AG20443 (cell line): ENCODE results near the gene HMX1.

Experiments
- DNase-seq: peaks from one replicate; pipeline ENCODE4 v3.0.0; 2012; ENCODE audit warnings: low spot score, mixed read lengths

HMX1 gene

GRCh38 chr4:8892556-8893226, 21.1 kb upstream of the HMX1 start:
- DNase-seq = no peak

DNA sequence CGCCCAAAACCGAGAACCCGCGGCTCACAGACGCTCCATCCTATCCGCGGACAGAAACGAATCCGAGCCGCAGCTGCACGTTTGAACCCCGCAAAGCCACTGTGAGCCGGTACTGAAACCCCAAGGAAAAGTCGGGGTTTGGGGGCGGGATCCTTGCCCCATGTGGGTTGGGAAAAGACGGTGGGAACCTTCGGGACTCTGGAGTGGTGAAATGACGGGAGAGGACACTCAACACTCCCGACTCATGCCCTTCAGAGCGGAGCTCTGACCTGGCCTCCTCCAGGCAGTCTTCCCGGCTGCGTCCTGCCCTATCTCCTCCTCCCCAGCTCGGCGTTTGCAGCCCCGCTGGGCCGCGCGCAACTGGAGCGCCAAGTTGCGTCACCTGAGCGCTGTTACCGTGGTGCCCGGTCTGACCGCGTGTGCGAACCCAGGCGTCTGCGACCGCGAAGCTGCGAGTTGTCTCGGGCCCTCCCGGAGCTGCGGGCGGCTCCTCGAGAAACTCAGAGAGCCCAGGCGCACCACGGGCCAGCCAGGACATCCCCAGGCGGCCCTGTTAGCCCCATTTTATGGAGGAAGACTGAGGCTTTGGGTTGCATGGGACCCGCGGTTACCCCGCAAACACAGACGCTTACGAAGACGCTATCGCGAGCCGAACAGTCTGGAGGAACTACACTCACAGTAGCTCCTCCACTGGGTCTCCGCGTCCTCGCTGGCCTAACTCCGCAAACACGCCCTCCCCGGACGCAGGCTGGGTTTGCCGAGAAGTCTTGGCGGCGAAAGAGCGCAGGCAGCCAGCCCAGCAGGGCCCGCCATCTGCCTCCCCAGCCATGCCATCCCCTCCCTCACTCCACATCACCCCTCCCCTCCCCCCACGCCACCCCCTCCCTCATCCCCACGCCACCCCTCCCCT, 20.3 kb upstream of the HMX1 start:
- DNase-seq = no peak

GRCh38 chr4:8891255-8891645, 19.6 kb upstream of the HMX1 start:
- no peak for DNase-seq

- no peak for DNase-seq
Measured at GRCh38 chr4:8888856-8889255, 17.2 kb upstream of the HMX1 start.

GRCh38 chr4:8886612-8887406, 15.2 kb upstream of the HMX1 start:
- DNase-seq = no peak

- no peak for DNase-seq
Measured at GRCh38 chr4:8882239-8882638, 10.6 kb upstream of the HMX1 start.

GRCh38 chr4:8880851-8881250, 9.2 kb upstream of the HMX1 start:
- no peak for DNase-seq

- DNase-seq = no peak
Measured at GRCh38 chr4:8879574-8879973, 7.9 kb upstream of the HMX1 start.

DNA sequence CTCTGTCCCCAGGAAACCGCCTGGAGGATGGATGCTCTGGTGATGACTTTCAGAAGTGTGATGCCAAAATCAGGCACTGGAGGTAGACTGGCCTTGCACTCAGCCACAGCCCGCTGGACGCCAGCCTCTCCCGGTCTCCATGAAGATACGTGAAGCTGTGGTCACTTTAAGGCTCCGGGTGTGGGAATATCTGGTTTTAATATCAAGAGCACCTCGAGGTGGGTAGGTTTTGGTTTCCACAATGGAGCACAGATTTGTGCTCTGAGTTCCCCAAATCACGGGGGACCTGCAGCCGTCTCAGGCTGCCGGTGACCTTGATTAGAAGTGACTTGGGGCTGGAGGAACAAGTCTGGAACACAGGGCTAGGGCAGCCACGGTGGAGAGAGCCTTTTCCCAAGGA, 6.8 kb upstream of the HMX1 start:
- no peak for DNase-seq

GRCh38 chr4:8877780-8878040, 6.1 kb upstream of the HMX1 start:
- DNase-seq = no peak

DNA sequence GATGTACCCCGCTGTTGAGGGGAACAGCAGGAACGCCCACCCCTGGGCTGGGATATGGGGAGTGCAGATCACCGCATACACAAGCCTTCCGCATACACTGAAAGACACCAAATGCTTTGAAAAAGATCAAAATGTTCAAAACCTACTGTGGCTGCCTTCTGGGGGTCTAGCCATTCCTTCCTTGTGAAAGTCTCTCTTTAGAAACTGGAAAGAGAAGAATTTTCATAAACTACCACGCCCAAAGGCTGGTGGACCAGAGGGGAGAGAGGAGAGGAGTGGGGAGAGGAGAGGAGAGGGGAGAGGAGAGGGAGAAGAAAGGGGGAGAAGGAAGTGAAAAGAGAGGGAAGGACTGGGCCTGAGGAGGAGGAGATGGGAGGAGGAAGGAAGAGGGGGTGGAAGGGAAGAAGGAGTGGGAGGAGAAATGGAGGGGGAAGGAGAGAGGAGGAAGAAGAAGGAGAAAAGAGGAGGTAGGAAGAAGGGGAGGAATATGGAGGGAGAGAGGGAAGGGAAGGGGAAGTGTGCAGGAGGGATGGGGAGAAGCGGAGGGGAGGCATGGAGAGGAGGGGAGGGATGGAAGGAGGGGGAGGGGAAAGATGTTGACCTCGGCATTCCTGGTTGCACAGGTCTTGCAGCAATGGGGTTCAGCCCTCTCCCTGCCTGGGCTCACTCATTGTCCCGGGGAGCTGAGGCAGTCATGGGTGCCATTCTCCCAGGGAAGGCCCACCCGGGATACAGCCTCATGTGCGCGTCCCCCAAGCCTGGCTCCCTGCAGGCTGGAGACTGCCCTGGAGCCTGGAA, 5.5 kb upstream of the HMX1 start:
- no peak for DNase-seq

- no peak for DNase-seq
Measured at GRCh38 chr4:8874896-8875680, 3.4 kb upstream of the HMX1 start.

GRCh38 chr4:8874003-8874895, 2.6 kb upstream of the HMX1 start:
- no peak for DNase-seq

GRCh38 chr4:8872402-8873291, 1.0 kb upstream of the HMX1 start:
- DNase-seq = no peak

GRCh38 chr4:8870647-8871416, 807 bp downstream of the HMX1 start:
- DNase-seq = no peak

DNA sequence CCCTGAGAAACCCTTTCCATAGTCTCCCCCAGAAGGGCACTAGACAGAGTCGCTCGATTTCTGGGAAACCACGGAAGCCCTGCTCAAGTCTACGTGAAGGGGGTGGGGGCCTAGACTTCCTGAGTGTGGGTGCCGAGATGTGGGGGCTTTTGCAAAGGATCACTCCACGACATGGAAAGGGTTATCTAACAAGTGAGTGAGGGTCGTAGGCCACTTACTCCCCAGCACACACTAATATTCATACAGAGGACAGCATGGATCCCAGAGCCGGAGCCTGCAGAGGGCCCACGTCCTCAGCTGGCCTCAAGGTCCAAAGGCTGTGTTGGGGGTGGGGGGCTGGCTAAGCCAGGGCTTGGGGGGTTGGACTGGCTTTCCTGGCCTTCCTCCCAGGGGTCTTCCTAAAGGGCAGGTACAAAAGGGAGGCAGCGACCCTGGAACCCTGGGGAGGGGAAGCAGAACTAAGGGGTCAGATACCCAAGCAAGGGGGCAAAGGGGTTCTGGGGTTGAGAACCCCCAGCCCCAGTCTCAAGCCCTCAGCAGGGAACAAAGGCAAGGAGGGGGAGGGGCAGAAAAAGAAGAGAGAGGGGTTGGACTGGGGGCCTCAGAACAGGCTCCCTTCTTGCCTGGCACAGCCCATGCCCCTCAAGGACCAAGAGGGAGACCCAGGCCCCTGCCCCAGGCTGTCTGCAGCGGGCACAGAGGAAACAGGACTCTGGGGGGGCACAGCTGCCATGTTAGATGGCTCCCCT, 1.6 kb downstream of the HMX1 start:
- no peak for DNase-seq

DNA sequence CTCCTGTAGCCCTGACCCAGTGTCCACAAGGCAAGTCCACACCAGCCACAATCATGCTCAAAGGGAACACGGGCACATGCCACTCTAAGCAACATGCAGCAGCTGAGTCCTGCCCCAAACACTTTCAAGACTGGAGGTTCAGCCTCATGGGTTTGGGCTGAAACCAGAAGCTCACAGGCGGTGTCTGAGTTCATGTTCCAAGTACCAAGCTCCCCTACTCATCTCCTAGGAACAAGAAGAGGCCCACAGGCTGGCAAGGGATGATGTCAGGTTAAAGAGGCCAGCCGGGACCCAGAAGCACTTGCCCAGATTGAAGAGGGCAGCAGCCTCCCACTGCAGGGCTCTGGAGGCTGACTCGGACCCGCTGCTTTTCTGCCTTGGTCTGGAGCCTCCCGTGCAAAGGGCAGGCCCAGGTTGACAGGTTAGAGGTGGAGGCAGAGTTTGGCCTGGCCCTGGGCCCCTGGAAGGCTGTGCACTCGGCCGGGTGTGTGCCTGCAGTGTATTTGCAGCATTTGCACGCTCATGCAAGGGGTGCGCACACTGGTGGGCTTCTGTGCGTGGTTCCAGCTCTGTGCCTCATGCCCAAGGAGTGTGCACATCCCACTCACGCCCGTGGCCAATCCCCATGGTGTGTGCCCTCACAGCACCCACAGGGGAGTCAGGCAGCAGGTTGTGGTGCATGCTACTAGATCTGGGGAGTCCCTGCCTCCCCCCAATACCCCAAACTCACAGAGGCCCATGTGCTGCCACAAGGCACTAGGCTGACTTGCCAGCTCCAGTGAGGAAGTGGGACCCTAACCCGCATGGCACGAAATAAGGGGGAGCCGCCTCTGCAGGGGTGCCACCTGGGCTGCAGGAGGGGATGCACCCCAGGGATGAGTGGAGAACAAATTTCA, 2.4 kb downstream of the HMX1 start:
- DNase-seq = no peak
